ENCODE measurements around the gene AIG1. TPM values are rescaled to one million over a fixed set of nuclear protein-coding genes. Genes with fewer than 3 reads are reported as not detected.
"Not testable (repeated sequence)": the region's sequence is repeated elsewhere in the genome, so short reads cannot be mapped to it uniquely, and the experiment has no call there.

Gene AIG1
- polyA plus RNA-seq, 5 donors, result 33.9 to 44.8 (median 38.2) TPM

- DNase-seq, result no peak
Measured at GRCh38 chr6:143160439-143161220, 99.9 kb downstream of the AIG1 start.

DNA sequence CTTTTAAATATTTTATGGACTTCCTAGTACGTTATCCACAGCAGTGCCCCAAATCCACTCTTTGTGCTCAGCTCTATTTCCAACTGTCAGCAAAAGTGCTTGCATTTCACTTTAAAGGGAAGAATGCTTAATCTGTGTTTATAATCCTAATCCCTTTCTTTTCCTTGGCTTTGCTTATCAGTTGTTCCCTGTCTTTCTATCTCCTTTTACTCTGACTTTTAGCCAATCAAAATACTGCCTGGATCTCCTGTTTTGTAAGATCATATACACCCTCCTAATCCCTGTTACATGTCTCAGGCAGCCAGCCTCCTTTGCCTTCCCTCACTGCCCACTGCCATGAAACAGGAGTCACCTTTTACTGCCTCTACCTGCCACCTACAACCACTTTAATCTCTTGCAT lies 102.9 kb downstream of the AIG1 start:
- no peak for DNase-seq

- no peak for DNase-seq
Measured at GRCh38 chr6:143164565-143165105, 103.9 kb downstream of the AIG1 start.

GRCh38 chr6:143165315-143165855 lies 104.7 kb downstream of the AIG1 start:
- no peak for DNase-seq

DNA sequence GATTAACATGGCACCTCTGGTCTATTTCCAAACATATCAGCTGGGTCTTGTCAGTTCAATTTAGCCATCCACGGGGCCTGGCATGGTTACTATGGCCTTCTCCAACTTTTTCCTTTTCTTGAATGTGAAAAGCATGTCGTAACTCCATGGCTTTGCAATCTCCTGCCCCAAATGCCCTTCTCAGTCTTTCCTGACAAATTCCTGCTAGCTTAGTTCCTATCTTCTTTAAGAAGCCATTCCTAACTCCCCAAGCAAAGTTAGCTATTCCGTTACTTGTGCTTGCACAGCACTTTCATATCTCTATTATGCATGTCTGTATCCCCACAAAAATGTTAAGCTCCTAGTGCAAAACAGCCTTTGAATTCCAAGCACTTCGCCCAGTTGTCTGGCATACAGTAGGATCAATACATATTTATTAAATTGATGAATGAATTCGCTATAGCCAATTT lies 105.6 kb downstream of the AIG1 start:
- no peak for DNase-seq

- no peak for DNase-seq
Measured at GRCh38 chr6:143167224-143167623, 106.5 kb downstream of the AIG1 start.

GRCh38 chr6:143168396-143168816 lies 107.7 kb downstream of the AIG1 start:
- not testable (repeated sequence) for DNase-seq

GRCh38 chr6:143169440-143169839 lies 108.8 kb downstream of the AIG1 start:
- DNase-seq, result no peak

DNA sequence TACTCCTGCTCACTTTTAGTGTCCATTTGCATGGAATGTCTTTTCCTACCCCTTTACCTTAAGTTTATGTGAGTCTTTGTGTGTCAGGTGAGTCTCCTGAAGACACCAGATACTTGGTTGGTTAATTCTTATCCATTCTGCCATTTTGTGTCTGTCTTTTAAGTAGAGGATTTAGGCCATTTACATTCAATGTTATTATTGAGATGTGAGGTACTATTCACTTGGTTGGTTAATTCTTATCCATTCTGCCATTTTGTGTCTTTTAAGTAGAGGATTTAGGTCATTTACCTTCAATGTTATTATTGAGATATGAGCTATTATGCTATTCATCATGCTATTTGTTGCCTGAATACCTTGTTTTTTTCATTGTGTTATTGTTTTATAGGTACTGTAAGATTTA lies 113.8 kb downstream of the AIG1 start:
- DNase-seq, result no peak

- DNase-seq, result no peak
Measured at GRCh38 chr6:143174951-143175350, 114.3 kb downstream of the AIG1 start.

DNA sequence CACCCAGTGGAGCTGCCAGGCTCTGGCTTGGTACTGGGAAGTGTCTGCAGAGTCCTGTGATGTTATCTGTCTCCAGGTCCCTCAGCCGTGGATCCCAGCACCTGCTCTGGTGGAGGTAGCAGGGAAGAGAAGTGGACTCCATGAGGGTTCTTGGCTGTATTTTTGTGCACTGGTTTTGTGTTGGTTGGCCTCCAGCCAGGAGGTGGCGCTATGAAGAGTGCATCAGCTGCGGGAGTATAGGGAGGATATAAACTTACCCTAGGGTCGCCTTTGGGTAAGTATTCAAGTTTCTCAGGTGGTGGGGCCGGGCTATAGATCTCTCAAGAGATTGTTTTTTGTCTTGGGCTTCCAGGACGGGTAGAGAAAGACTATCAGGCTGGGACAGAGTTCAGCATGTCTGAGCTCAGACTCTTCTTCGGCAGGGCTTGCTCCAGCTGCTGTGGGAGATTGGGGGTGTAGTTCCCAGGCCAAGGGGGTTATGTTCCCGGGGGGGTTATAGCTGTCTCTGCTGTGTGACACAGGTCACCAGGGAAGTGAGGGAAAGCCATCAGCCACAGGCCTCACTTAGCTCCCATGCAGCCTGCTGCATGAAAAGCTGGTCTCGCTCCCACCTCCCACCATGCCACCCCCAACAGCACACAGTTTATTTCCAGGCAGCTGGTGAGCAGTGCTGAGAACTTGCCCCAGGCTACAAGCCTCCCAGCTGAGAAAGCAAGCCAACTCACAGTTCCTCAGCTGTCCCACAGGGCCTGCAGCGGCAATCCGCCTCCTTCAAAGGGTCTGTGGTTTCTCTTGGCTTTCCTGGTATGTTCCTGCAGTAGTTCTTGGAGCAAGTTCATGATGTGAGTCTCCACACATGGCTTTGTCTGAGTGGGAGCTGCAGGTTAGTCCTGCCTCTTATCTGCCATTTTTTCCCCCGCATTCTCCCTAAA lies 115.7 kb downstream of the AIG1 start:
- DNase-seq, result no peak

DNA sequence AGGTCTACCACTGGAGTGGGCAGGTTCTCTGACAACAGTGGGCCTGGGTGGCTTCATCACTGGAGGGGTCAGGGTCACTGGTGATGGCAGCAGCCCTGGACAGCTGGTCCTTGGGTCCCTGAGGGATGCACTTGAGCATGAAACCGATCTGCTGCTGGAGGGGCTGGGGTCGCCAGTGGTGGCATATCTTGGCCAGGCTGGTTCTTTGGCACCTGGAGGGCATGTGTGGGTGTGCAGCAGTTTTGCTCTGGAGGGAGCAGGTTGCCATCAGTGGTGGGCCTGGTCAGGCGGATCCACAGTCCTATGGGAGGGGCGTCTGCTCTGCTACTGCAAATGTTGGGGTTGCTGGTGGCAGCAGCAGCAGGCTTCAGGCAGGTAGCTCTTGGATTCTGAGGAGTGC lies 117.0 kb downstream of the AIG1 start:
- DNase-seq, result no peak

- DNase-seq, result no peak
Measured at GRCh38 chr6:143179096-143179495, 118.4 kb downstream of the AIG1 start.

GRCh38 chr6:143179901-143180612 lies 119.4 kb downstream of the AIG1 start:
- no peak for DNase-seq

DNA sequence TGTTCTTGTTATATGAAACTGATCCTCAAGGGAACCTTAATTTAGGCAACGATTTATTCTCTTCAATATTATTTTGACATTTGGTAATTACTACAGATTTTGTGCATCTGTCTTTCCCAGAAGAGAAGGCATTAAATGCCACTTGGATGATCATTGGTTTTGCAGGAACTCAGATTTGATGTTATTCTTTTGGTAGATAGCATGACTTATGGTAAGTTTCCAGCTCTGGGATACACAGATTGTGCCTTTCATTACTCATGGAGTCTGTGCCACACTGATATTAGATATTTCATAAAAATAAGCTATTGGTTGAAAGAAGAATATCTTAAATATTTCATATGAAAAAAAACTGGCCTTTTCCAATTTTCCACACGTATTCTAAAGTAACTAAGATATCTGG lies 120.1 kb downstream of the AIG1 start:
- DNase-seq, result no peak

DNA sequence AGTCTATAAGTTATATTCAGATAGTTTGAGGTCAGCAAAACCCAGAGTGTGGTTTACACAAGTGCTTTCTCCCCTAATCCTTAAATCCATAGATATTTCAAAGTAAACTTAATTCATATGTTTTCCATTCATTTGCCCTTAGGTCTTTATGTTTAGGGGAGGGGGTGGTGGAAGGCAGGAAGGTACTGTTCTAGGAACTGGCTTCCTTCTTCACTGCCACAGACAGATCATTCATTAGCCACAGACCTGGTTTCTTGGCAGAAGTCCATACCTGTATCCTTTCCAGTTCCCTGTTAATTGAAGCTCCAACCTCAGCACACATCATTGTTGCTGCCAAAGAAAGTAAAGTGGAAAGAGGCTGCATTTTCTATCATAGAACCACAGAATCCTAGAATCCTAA lies 123.0 kb downstream of the AIG1 start:
- no peak for DNase-seq

- DNase-seq, result no peak
Measured at GRCh38 chr6:143185288-143185687, 124.6 kb downstream of the AIG1 start.

GRCh38 chr6:143187238-143187923 lies 126.7 kb downstream of the AIG1 start:
- DNase-seq, result peak in 1 of 2 donors; percentile 28

- no peak for DNase-seq
Measured at GRCh38 chr6:143188292-143188691, 127.6 kb downstream of the AIG1 start.

DNA sequence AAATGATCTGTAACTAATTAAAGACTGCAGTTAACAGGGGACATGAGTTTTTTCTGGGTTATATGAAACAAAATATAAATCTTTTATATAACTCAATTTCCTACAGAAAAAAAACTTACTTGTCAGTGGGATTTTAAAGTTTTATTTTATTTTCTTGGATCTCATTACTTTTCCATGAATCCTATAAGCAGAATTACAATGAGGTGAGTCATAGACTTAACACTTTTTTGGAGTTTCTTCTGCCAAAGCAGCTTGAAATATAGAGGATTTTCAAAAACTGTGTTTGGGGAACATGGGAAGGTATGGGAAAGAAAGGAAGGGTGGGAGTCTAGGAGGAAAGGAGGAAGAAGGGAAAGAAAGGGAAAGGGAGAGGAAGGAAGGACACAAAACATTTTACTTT lies 130.7 kb downstream of the AIG1 start:
- DNase-seq, result no peak

DNA sequence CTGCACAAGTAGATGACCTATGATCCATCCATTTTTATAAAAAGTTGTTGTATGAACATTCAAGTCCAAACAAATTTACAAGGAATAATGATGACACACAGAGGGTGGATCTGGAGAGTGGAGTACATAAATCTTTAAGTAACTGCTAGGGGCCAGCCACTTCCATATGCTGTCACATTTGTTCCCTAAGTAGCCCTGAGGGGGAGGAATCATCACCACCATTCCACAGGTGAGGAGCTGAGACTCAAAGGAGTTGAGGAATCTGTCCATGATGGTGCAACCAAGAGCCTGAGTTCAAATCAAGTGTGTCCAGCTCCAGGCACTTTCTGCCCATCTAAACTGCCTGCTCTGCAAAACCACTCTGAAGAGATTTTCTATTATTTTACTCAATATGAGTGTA lies 132.1 kb downstream of the AIG1 start:
- no peak for DNase-seq
